Activated T-cell treated with anti-CD3 and anti-CD28 coated beads for 24 hours (primary cell): ENCODE data around the gene CELA3B.
"Not testable (repeated sequence)": the region's sequence is repeated elsewhere in the genome, so short reads cannot be mapped to it uniquely, and the experiment has no call there.

Experiments used
- DNase-seq: peaks from one replicate; pipeline ENCODE4 v3.0.0-alpha.2; 2020; ENCODE audit warnings: low read depth

The CELA3B gene

GRCh38 chr1:21976703-21977239 lies at the start of gene CELA3B:
Gene CELA3B (plus strand): TSS chr1:21977022. CDS start chr1:21977040, 18 bp downstream.
- DNase-seq, result not testable (repeated sequence)

GRCh38 chr1:21927533-21928237 lies 49.1 kb upstream of the CELA3B start:
- DNase-seq, result no peak

GRCh38 chr1:21930080-21930571 lies 46.7 kb upstream of the CELA3B start:
- no peak for DNase-seq

GRCh38 chr1:21930629-21931170 lies 46.1 kb upstream of the CELA3B start:
- DNase-seq, result no peak

GRCh38 chr1:21931171-21932093 lies 45.4 kb upstream of the CELA3B start:
- DNase-seq, result no peak

GRCh38 chr1:21932127-21932526 lies 44.7 kb upstream of the CELA3B start:
- DNase-seq, result no peak

- DNase-seq, result no peak
Measured at GRCh38 chr1:21933397-21934248, 43.2 kb upstream of the CELA3B start.

GRCh38 chr1:21935393-21935804 lies 41.4 kb upstream of the CELA3B start:
- no peak for DNase-seq

- DNase-seq, result no peak
Measured at GRCh38 chr1:21935891-21936365, 40.9 kb upstream of the CELA3B start.

GRCh38 chr1:21936366-21937031 lies 40.3 kb upstream of the CELA3B start:
- no peak for DNase-seq

- DNase-seq, result no peak
Measured at GRCh38 chr1:21937034-21937371, 39.8 kb upstream of the CELA3B start, which contains the start of gene HSPG2. Gene HSPG2 (minus strand): TSS chr1:21937310. CDS start chr1:21937217, 93 bp downstream.

GRCh38 chr1:21937372-21938121 lies 39.3 kb upstream of the CELA3B start:
- DNase-seq, result peak; percentile 40

GRCh38 chr1:21938732-21939538 lies 37.9 kb upstream of the CELA3B start:
- DNase-seq, result no peak

GRCh38 chr1:21939650-21940374 lies 37.0 kb upstream of the CELA3B start:
- no peak for DNase-seq

GRCh38 chr1:21940492-21940891 lies 36.3 kb upstream of the CELA3B start:
- DNase-seq, result no peak

GRCh38 chr1:21941370-21941769 lies 35.5 kb upstream of the CELA3B start:
- DNase-seq, result no peak

- no peak for DNase-seq
Measured at GRCh38 chr1:21942464-21942863, 34.4 kb upstream of the CELA3B start.

GRCh38 chr1:21942959-21943640 lies 33.7 kb upstream of the CELA3B start:
- not testable (repeated sequence) for DNase-seq
